Measurements from ENCODE around the gene GPR161.
"Not testable (repeated sequence)": the region's sequence is repeated elsewhere in the genome, so short reads cannot be mapped to it uniquely, and the experiment has no call there.

The GPR161 gene

DNA sequence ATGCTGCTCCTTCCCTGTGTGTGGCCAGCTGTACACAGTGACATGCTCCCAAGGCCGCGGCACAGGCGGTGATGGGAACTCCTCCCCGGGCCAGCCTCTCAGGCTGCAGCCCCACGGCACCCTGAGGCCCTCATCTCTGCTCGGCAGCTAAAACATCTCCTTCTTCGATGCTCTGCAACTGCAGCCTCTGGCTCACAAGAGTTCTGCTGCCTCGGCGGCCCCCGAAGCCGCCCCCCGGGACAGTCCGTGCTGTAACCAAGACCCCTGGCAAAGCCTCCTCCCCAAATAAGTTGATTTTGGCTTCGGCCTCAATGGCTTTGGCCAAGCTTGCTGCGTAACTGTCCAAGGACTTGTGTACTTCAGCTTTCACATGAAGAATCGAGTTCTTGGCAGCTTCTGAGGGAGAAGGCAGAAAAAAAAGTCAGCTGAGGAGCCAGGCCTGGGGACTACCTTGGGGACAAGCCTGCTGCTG lies 51.3 kb downstream of the GPR161 start:
- no peak for FAIRE-seq

DNA sequence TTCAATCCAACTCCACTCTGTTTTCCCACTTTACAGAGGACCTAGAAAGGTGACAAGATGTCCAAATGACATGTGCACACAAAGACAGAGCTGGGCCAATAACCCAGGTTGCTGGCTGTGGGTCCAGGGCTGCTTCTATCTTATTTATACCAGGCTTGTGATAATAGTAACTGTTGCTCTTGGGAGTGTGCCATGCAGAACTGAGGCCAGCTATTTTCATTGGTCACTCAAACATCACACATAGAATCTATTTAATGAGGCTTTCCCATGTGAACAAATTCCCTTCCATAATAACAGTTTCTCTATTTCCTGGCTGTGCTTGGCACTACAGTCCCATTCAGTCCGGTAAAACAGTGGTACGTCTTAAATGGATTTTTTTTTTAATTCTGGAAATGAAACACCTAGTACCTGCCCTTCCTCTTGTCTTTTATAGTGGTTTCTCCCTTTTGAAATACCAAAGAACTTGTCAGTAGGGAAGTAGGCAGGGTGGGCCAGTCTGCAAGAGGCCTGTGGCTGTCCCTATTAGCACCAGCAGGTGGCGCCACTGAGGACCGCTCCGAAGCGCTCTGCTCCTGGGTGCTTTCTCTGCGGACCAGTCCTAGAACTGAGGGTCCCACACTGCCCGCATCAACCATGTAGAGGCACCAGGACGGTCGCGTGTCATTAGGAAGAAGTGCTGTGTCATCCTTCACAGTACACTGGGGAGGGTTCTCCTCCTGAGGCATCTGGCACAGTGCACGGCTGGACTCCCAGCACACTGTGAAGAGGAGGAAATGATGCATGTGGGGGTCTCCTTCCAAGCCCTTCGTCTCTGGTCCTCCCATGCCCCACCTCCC lies 52.1 kb downstream of the GPR161 start:
- FAIRE-seq: no peak

DNA sequence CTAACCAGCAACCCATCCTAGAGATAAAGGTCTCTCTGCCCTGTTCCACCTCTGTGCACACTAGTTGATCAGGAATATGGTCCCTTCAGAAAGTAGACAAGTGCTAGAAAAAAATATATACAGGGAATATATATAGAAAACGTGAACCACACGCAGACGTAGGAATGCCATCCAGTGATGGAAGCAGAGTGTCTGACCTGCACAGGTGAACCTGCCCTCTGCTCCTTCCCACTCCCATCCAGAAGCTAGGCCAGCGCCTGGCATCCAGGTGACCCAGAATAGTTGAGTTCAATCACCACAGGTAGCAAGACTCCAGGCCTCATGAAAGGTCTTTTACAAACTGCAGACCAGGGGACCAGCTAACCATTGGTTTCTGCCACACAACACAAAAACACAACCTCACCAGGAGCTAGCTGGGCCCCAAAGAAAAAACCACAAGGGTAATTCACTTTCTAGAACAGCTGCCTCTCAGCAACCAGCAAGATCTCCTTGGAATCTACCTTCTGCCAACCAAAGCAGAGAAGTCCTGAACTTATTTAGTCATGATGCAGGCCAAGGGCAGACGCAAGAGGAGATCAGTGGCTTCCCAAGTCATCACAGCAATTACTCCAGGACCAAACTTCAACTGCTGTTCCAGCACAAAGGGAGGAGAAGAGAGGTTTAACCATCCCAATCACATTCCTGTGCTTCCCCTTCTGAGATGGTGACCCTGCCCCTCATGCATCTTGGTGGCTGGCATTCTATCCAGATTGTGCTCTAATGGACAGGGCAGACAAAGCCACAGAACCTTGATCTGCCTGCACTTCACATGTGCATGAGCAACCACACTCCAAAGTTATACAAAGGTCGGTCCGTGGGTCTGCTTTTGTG lies 53.0 kb downstream of the GPR161 start:
- no peak for FAIRE-seq

DNA sequence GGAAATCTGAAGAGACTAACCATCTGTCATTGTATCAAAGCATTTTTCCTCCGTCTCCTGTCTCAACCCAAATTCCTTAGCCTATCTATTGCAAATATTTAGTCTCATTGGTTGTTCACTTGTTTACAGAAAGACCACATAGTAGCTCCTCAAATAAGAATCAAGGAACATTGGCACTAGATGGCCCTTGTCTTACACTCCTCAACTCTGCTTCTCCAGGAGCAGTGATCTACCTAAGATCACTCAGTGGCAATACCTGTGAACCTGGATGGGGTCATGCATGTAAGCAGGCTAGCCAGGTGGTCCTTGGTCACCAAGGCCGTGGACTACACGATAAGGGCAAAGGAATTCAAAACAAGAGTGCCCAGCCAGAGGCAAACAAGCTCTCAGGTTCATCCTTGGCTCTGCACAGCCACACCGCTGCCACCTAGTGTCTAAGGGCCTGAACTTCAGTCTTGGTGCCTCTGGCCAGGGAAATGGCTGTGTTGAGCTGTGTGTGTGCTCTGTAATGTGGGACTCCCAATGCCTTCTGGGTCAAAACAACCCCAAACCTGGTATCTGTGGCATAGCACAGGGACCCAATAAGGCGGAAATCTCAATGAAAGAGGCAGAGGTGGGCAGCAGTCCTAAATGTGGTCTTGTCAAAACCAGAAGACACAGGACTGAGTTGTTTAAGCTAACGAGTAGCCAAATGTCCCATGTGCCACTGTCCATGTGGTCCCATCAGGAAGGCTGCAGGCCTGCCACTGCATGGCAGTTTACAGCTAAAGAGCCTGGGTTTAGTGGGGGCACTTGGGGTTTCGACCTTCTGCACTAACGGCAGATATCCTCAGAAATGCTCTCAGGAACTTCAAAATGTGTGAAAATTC lies 54.5 kb downstream of the GPR161 start:
- no peak for FAIRE-seq

DNA sequence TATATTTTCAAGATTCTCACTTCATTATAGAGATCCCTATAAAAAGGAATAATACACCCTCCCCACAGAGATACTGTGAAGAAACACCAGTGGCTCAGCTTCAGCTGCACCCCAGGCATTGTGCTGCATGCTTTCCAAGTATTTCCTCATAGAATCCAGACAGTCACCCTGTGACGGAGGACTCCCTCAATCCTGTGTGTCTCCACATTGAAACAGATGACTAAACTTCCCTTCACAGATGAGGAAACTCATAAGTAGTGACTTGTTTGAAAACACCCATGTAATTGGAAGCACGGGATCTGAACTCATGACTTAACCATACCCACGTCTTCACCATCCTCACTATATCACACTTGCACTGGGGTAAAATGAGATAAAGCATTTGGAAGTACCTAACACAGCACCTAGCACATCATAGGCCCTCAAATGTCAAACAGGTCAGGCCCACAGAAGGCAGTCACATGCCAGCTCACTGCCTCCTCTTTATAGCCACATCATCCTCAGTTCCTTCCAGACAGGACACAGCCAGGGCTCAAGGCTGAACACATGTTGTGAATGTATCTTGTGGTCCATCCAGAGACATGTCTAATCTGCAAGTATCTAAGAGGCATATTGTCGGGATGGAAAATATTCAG lies 55.2 kb downstream of the GPR161 start:
- FAIRE-seq: no peak

DNA sequence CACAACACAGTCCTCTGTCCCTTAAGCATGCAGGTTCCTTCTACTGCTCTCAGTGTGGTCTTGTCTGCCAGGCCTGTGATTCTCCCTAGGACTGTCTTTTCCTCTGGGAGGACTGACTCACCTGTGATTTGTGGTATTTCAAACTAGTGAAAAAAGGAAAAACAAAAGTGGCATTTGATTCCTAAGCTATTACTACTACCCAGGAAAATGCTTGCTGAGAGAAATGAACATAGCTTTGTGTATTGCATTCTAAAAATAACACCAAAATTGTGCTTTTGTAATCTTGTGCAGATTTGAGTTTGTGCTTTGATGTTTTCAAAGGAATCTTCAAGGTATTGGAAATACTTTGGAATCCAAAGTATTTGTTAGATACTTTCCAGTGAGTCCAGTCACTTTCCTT lies 57.0 kb downstream of the GPR161 start:
- FAIRE-seq: no peak

DNA sequence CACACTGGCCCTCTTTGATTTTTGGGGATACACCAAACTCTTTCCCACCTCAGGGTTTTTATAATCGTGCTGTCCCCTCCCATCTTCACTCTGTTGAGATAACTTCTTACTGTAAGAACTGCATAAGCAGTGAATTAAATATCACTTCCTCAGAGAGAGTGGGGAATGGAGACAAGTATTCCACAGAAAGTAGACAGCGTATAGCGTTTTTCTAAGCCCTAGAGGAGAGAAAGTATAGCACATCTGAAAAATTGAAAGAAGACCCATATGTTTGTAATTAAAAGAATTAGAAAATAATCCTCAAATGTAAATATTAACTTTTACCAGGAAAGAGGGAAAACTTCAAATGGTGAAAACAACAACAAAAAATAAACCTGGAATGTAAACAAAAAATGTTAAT lies 67.3 kb downstream of the GPR161 start:
- peak; percentile 99 for FAIRE-seq

DNA sequence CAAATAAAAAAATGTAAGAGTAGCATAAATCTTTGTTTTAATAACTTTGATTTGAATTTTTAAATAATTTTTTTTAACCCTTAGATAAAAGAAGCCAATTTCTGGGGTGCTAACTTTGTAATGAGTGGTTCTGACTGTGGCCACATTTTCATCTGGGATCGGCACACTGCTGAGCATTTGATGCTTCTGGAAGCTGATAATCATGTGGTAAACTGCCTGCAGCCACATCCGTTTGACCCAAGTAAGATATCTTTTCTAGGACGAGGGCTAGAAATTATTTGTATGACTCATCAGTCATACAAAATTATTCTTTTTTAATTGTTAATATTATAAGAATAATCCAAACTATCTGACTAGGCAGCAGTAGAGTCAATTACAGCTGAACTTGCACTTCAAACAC lies 71.2 kb downstream of the GPR161 start:
- no peak for FAIRE-seq

DNA sequence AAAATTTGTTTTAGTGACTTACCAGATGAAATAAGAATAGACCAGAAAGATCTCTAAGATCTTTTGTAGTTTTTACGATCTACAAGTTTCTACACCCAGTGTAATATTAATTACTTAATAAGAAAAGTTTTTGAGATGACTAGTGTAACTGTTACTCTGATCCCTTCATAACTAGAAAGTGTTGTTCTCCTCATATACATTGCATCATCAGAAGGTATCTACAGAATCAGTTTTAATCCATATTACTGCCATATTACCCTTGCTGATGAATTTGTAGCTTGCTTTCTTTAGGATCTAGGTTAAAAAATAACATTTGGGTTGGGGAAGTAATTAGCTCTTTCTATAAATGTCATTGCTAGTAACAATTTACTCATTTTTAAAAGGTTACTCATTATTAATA lies 72.5 kb downstream of the GPR161 start:
- FAIRE-seq: no peak

DNA sequence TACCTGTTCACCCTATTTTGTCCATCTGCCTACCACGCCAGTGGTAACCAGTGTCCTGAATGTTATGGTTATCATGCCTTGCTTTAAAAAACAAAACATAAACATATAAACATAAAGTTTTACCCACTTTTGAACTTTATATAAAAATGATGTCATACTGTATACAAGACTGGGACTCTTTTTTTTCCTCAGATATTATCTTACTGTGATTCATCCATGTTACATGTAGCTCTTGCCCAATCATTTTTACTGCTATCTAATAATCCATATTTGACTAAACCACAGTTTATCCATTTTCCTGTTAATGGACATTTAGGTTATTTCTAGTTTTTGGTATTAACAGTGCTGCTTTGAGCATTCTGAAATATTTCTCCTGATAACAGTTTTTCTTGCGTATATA lies 78.8 kb downstream of the GPR161 start:
- no peak for FAIRE-seq

DNA sequence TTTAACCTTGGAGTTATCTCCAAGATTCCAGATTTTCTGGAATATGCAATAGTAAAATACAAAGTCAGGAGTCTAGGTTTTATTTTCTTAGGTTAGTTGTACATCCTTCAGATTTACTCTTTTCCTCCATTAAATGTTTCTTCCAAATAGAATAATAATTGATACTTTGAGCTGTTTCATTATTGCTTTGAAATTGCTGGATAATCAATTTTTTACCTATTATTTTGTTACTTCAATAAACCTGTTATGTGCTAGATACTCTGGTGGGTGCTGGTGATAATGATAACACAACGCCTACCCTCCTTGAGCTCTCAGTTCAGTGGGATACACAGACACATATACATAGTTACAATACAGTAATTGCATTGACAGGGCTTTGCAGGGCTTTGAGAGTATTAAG lies 79.4 kb downstream of the GPR161 start:
- no peak for FAIRE-seq

DNA sequence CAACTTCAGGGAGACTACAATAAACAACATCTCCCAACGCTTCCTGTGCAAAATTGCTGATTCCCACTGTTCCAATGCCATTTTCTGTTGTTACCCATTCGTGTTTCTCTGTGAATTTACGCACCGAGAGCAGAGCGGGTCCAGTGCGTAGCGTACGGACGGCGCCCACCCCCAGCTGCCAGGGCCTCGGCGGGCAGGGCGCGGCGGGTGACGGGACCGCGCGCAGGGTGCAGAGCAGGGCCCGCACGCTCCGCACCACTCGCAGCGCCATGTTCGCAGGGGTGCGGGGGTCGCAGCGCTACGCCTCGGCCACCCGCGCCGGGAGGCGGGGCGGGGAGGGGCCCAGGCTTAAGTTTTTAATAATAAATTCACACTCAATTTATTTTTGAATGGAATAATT lies 80.6 kb downstream of the GPR161 start:
- not testable (repeated sequence) for FAIRE-seq

DNA sequence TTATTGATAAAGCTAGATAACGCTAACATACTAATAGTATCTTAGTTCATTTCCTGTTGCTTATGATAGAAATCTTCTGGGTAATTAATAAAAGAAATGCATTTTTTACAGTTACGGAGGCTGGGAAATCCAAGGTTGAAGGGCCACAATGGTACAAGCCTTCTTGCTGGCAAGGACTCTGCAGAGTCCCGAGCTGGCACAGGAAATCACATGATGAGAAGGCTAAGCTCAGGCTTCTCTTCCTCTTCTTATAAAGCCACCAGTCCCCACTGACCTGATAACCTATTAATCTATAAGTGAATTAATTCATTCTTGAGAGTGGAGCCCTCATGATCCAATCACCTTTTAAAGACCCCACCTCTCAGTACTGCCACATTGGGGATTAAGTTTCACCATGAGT lies 82.6 kb downstream of the GPR161 start:
- no peak for FAIRE-seq

DNA sequence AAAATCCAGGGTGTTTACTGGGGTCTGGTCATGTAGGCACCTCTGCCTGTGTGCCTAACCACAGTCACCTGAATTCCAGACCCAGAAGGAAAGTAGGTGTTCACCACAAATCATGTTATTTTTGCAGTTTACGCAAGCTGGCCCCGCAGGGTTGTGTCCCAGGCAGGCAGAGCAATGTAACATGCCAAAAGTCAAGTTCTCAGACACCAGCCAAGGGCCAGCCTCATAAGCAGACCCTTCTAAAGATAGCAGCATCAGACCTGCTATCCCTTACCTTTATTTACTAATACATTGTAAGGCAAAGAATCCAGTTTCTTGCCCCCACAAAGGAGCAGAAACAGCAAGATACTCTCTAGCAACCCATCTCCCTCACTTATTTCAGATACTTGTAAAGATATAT lies 83.0 kb downstream of the GPR161 start:
- FAIRE-seq: no peak

DNA sequence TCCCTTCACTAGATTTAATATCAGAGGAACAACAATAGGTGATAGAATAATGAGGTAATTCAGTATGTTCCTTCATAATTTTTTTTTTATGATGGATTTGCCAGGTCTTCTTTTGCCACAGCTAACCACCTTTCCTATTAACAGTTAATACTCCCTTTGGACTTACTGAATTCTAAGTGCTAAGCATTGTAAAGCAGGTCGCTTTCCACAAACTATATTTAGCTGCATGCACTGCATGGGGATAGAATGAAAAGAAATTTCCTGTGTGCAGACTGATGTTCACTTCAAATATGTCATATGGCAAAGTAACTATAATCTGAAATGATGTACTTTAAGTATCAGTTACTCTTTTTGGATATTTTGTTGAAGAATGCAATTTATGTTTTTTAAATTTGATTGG lies 85.8 kb downstream of the GPR161 start:
- FAIRE-seq: no peak

DNA sequence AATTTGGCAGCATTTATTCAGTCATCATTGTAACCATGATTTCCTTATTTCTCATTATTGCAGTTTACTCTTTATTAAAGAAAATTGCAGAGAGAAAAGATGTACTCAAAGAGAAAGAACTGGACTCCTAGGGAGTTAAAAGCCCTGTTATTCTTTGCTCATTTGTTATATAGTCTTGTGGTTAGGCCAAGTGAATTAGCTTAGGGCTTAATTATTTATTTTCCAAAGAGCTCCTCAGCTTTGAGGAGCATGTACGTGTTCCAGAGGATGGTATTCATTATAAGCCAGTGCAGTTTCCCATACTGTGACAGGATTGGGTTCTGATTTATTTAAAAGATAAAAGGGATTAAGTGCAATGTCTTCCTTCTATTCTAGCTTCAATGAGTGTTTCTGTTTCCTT lies 86.4 kb downstream of the GPR161 start:
- no peak for FAIRE-seq

DNA sequence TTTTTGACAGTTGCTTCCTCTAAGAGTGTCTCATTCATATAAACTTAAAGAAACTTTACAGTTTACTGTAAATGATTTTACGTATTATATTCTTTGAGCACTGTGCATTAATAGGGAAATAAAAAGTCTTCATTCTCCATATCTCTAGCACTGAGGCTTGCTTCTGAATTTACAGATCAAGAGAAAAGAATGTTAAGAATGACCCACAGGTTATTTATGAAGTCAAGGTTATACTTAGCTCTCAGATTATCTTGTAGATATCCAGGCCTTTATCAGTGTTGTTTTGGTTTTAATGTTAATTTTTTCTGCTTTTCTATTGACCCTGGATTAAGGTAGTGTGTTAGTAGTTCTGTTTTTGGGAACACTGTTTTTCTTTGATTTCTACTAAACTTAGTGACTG lies 91.4 kb downstream of the GPR161 start:
- no peak for FAIRE-seq

DNA sequence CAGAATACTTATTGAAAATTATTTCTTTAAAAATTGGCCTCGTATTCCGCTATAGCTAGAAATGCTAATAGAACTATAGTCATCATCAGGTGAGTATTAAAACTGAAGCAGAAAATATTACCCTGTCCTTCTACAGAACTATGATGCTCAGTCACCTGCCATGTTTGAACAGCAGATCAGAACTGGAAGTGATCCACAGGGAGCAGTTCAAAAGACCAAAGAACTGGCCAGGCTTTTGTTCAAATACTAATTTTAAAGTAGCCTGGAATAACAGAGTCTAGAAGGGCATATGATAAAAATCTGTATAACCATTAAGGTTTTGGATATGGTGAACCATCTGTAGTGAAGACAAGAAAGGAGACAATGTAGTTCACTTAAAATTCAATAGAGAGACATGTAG lies 94.4 kb downstream of the GPR161 start:
- FAIRE-seq: no peak

DNA sequence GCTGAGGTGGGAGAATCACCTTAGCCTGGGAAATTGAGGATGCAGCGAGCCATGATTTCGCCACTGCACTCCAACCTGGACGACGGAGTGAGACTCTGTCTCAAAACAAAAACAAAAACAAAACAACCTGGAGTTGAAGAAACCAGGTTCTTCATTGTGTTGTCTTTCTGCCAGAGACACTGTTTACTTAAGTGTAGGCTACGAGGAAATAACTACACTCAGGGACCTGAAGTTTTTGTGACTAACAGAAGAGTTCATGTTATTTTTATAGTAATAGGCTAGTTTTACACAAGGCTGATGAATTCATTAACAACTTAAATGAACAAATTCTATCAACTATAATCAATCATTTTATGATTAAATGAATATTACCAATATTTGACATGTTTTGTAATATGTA lies 101.4 kb downstream of the GPR161 start:
- no peak for FAIRE-seq

DNA sequence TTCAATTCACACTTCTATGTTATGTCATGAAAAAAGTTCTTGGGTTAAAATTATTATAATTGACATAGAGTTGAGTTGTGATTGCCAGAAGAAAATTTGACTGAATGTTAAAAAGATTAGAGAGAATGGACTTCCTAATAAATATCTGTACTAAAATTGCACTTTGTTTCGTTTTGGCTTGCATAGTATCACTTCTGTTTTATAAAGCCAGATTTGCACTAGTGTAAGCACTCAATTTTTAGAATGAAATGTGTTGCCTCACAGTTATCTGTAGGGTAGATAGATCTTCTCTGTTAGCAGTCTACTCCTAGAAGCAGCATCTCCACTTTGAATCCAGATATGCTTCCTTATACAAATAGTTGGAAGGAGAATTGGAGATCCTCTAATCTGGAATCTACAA lies 104.7 kb downstream of the GPR161 start:
- no peak for FAIRE-seq

DNA sequence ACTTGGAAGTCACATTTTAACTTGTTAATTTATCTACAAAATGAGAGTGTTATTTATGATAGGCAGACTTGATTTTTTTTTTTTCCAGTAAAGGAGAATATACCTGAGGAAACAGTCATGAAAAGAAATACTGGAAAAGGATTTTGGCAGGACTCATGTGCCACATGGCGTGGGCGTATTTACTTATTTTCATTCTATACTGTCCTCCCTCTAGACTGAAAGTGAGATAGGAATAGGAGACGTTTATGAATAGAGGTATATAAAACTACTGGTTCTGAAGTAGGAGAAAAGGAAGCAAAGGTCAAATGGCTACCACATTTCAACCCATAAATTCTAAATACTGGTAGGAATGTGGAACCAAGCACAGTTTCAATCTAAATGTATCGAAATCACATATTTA lies 105.1 kb downstream of the GPR161 start:
- FAIRE-seq: no peak

DNA sequence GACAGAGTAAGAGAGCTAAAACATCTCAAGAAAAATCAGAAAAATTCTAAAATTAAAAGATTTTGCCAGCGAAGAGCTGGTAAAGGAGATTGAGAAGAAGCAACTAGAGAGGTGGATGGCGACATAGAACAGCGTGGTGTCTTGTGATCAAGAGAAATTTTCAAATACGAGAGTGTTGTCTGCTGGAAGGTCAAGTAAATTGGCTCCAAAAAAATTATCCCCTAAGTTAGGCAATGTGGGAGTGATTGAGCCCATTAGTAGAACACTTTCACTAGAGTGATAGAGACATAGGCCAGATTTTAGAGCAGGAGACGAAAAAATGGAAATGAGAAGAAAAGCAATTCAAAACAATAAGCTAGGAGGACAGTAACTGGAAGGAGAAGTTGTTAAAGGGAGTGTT lies 105.5 kb downstream of the GPR161 start:
- FAIRE-seq: no peak

Measured in endometrium (tissue), 2 donors.